GM18520 (cell line): ENCODE measurements around the gene CDC37L1.
"Not testable (repeated sequence)": the region's sequence is repeated elsewhere in the genome, so short reads cannot be mapped to it uniquely, and the experiment has no call there.

Experiments used
- ATAC-seq: cut with Tn5 transposase; IDR thresholded peaks from one replicate; pipeline ENCODE4 v1.9.1; 2021; ENCODE audit not compliant: unreplicated experiment

The CDC37L1 gene

GRCh38 chr9:4750023-4750673, 70.8 kb downstream of the CDC37L1 start:
- ATAC-seq = no peak

- ATAC-seq = not testable (repeated sequence)
Measured at GRCh38 chr9:4754530-4754929, 75.2 kb downstream of the CDC37L1 start.

- ATAC-seq = no peak
Measured at GRCh38 chr9:4755026-4755609, 75.7 kb downstream of the CDC37L1 start.

- ATAC-seq = no peak
Measured at GRCh38 chr9:4756420-4756819, 77.1 kb downstream of the CDC37L1 start.
